GM12865 (cell line): ENCODE results near the gene RNF39.
A peak's percentile ranks its signal among the peaks of the same experiment; 100 is the strongest.

ENCODE experiments used
- DNase-seq: peaks from one replicate; pipeline ENCODE4 v3.0.0; 2010; ENCODE audit warnings: low read depth
- H3K4me3 ChIP-seq: 2 replicates; pipeline ENCODE4 v1.5.1; 2011; ENCODE audit warnings: mild to moderate bottlenecking, low read depth, low read length, control low read depth
- TF ChIP-seq, protein P1 (sequence below): IDR thresholded peaks from 2 replicates; pipeline ENCODE4 v1.5.1; 2011; ENCODE audit warnings: low read length, control low read depth, low read depth, inconsistent platforms; ENCODE audit not compliant: insufficient read depth; ENCODE audit errors: missing control alignments

The RNF39 gene

DNA sequence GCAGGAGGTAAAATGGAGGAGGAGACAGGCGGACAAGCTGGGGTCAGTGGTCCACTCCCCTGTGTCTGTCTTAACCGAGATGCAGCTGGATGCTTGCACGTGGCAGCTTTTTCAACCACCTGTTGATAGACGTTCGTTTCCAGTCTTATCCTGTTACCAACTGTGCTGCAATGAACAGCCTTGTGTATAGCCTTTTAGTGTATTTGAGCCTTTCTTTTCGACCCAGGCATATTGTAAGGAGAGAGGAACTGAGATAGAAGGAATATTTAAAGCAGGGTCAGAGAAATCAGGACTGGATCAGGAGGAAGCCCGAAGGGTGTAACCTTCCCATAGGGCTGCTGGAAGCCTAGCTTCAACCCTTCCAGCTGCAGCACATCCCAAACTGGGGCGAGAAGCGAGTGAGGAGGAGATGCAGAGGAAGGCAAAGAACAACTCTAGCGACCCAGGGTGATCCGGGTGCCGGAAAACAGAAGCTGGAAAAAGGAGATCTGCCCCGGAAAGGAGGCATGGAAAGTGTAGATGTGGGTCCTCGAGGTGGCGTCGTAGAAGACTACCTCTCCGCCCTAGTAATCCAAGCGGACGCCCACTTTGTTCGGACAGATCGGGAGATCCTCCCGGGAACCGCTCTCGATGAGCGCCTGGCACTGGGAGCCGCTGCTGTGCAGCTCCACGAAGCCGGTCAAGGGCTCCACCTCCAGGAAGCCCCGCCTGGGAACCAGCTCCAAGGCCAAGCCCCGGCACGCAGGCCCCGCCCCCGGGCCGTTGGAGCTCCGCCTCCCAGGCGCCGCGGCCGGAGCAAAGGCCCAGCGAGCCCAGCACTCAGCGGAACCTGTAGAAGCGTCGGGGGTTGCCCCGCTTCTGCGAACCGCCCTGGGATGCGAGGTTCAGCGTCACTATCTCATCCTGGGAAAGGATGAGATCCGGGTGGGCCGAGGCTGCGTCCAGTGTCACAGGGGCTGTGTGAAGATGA, 26.2 kb upstream of the RNF39 start:
- peak; percentile 72 for DNase-seq
- TF ChIP-seq, protein P1, sequence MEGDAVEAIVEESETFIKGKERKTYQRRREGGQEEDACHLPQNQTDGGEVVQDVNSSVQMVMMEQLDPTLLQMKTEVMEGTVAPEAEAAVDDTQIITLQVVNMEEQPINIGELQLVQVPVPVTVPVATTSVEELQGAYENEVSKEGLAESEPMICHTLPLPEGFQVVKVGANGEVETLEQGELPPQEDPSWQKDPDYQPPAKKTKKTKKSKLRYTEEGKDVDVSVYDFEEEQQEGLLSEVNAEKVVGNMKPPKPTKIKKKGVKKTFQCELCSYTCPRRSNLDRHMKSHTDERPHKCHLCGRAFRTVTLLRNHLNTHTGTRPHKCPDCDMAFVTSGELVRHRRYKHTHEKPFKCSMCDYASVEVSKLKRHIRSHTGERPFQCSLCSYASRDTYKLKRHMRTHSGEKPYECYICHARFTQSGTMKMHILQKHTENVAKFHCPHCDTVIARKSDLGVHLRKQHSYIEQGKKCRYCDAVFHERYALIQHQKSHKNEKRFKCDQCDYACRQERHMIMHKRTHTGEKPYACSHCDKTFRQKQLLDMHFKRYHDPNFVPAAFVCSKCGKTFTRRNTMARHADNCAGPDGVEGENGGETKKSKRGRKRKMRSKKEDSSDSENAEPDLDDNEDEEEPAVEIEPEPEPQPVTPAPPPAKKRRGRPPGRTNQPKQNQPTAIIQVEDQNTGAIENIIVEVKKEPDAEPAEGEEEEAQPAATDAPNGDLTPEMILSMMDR, result peak; percentile 1

DNA sequence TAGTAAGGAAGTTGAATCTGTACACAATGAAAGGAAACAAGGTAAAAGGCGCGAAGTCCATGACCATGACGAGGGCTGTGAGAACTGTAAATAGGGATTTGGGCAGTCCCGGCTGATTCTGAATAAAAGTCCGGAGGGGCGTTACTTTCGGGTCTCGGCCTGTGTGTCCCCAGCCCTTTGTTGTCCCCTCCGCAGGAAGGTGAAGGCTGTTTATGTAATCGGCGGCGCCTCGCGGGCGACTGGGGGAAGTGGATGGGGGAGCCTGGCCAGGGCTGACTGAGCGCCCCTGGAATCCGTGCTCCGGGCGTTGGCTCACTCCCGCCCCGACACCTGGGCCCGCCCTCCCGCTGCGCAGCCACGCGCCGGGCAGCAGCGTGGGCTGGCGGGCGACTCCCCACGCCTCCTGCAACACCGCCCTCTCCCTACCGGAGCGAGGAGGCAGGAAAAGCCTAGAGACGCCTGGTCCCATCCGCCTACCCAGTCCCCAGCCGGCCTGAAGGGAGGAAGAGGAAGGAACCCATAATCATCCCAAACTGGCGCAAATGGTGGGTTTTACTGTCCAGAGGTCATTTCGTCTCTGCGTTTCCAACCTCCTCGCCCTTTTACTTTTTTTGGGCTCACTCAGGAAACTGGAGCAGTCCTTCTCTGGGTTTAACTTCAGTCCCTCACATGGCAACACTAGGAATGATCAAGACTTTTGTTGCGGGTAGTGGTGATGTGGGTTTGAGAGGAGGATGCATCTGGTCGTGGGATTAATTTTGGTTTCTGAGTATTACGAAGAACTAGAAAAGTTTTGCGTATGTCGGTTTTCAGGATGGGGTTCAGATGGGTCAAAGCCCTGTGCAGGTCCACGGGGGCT, 25.2 kb upstream of the RNF39 start:
- DNase-seq, result no peak
- H3K4me3 ChIP-seq, result peak overlapping the region; percentile 22
- TF ChIP-seq, protein P1, result no peak

More for the DNA sequence above, 26.2 kb upstream of the RNF39 start:
- H3K4me3 ChIP-seq, result peak overlapping the region; percentile 36

DNA sequence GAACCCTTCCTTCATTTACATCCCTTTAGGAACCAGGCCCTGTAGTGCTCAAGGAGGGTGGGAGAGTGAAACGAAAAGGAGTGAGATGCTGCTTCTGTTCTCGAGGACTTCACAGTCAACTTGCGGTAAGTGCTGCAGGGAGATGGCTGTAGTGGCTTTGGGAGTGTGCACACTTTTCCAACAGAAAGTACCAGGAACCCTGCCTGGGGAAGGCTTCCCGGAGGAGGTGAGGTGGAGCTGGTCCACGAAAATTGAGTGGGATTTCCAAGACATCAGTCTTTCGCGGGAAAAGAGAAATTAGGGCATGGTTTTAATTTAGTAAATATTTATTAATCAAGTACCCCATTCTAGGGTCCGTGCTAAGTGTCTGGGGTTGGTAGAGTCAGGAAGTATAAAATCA, 24.6 kb upstream of the RNF39 start:
- TF ChIP-seq, protein P1, result no peak
- H3K4me3 ChIP-seq, result no peak overlapping the region
- no peak for DNase-seq

DNA sequence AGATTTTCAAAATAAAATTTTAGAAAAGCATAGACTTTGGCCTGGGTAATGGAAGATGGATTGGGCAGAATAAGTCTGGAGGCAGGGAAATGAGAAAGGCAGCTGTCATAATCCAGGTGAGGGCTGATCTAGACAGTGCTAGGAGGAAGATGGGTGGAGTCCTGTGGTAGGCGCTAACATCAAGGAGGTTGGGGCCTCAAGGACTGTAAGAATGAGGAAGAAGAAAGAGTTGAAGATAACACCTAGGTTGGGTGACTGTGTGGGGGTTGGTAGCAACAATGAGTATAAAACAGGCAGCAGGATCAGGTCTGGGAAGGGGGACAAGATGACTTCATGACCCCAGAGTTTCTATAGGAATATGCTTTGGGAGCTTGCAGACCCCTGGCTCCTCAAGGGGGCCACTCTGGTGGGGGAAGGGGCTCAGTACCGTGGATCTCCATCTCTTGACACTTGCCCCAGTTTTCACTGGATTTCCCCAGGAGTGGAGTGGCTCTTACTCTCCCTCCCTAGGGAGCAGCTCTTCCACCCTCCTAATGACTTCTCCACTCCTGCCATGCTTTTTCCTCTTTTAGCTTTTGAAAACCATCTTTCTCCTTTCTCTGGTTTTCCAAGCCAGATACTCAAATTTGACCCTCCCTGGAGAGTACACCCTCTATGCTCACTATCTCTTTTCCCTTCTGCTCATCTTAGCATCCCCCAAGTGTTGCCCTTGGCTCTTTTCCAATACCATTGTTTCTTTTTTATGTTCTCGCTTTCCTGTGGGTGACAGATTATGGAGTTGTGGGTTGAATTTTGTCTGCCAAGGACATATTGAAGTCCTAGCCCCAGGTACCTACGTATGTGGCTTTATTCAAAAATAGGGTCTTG, 22.6 kb upstream of the RNF39 start:
- TF ChIP-seq, protein P1, result no peak
- DNase-seq, result no peak
- H3K4me3 ChIP-seq, result no peak overlapping the region

DNA sequence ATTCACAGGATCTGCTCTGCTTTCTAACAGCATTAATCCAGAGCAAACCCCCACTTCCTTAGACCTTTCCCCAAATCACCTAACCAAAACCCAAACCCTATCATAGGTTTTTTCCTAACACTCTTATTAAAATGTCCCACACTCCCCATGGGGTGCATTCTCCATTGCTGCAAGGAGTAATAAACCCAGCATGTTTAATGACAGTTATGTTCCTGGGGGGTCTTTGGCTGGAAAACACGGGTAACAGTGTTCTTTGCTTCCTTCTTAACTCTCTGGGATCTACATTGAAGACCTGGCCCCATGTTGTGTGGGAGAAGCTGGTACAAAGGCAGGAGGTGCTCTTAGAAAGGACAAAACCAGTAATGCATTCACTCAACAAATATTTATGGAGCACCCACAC, 21.3 kb upstream of the RNF39 start:
- TF ChIP-seq, protein P1, result no peak
- DNase-seq, result no peak

More for the DNA sequence above, 21.3 kb upstream of the RNF39 start:
- H3K4me3 ChIP-seq, result no peak overlapping the region
